ENCODE measurements around the gene ZNF678.

GRCh38 chr1:227603327-227603726 is 40.0 kb downstream of the ZNF678 start:
- TF ChIP-seq CTCF (conservative IDR thresholded peaks at IDR 0.05 in 1 of 2, IDR thresholded peaks at IDR 0.05 in 1 of 2; ENCODE audit: extremely low read depth in 1 of 2, insufficient read depth in 1 of 2, low read depth in 1 of 2, low read length in 2 of 2), result no peak
- TF ChIP-seq EZH2 (IDR thresholded peaks at IDR 0.05; ENCODE audit: borderline replicate concordance, low read length), result no peak
